ENCODE results near the gene SBNO2. TPM values are rescaled to one million over a fixed set of nuclear protein-coding genes. Genes with fewer than 3 reads are reported as not detected.

The SBNO2 gene
- total and polyA plus RNA-seq, 2 donors: 15.4 to 62.4 TPM

DNA sequence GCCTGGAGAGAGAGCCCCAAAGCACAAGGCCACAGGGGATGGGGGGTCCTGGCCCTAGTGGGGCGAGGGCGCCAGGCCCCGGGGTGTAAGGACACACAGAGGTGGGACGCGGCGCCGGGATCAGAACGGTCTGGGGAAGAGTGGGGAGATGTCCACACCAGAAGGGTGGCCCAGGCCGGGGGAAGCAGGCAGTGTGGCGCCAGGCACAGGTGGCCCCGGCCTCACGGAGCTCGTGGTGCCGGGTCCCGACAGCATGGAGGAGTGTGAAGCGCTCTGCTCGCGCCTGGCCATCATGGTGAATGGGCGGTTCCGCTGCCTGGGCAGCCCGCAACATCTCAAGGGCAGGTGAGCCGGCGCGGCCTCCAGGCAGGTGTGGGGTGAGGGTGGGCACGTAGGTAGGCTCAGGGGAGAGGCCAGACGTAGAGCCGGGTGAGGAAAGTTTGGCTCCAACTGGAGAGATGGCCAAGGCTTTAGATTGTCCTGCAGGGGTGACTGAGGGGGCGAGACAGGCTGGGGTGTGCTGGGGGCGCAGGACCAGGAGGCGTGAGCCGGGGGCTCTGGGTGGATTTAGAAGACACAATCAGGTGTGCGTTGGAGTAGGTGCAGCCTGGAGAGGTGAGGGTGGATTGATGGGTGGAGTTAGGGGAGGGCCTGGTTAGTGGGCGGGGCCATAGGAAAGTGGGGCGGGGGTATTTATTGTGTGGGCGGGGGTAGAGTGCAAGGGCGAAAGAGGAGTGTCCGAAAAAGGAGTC, 110.0 kb downstream of the SBNO2 start:
- no peak overlapping the region for H3K27ac ChIP-seq (ENCODE audit: low read depth in 1 of 2, low read length in 1 of 2)
- DNase-seq (ENCODE audit: low read depth in 6 of 9, low spot score in 9 of 9): no peak
- no peak overlapping the region for H3K4me3 ChIP-seq (ENCODE audit: low read length in 2 of 2)
- WGBS: 88% methylated on average over 37 of the region's 37 CpGs
- peaks cover 0 to 28% of the 10 kb centered on the region in 2 donors for H3K27me3 ChIP-seq (ENCODE audit: control insufficient read depth in 2 of 2, insufficient read depth in 1 of 2, low read length in 1 of 2)
- peaks cover 19 to 42% of the 10 kb centered on the region in 2 donors for H3K4me1 ChIP-seq (ENCODE audit: control insufficient read depth in 2 of 2, insufficient read depth in 2 of 2, low read length in 2 of 2)
- H3K36me3 ChIP-seq (ENCODE audit: control insufficient read depth in 2 of 2, insufficient read depth in 2 of 2, low read length in 1 of 2): peaks cover 11 to 14% of the 10 kb centered on the region in 2 donors
- H3K9me3 ChIP-seq (ENCODE audit: control insufficient read depth in 2 of 2, insufficient read depth in 1 of 2, low read length in 1 of 2): peaks cover 1 to 8% of the 10 kb centered on the region in 2 donors

DNA sequence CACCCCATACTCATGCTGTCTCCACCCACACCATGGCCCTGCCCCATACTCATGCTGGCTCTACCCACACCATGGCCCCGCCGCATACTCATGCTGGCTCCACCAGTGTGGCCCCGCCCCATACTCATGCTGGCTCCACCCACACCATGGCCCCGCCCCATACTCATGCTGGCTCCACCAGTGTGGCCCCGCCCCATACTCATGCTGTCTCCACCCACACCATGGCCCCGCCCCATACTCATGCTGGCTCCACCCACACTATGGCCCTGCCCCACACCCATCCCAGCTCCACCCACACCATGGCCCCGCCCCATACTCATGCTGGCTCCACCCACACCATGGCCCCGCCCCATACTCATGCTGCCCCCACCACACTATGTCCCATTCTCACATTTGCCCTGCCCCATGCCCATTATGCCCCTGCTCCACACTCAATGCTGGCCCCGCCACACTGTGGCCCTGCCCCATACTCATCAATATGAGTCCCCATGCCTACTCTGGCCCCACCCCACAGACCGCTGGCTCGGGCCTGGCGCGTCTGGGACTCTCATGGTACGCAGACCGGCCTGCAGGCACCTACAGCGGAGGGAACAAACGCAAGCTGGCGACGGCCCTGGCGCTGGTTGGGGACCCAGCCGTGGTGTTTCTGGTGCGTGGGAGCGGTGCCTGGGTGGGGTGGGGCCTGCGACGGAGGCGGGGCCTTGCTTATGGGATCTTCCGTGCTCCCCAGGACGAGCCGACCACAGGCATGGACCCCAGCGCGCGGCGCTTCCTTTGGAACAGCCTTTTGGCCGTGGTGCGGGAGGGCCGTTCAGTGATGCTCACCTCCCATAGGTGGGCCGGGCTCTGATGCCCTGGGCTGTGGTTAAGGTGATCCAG, 110.8 kb downstream of the SBNO2 start:
- Histone ChIP-seq H3K36me3 (ENCODE audit: control insufficient read depth in 2 of 2, insufficient read depth in 2 of 2, low read length in 1 of 2) (peaks cover 12 to 15% of the 10 kb centered on the region in 2 donors), H3K27ac (ENCODE audit: low read depth in 1 of 2, low read length in 1 of 2) (no peak overlapping the region), H3K9me3 (ENCODE audit: control insufficient read depth in 2 of 2, insufficient read depth in 1 of 2, low read length in 1 of 2) (peaks cover 6 to 16% of the 10 kb centered on the region in 2 donors), H3K27me3 (ENCODE audit: control insufficient read depth in 2 of 2, insufficient read depth in 1 of 2, low read length in 1 of 2) (peaks cover 0 to 28% of the 10 kb centered on the region in 2 donors), H3K4me3 (ENCODE audit: low read length in 2 of 2) (no peak overlapping the region), H3K4me1 (ENCODE audit: control insufficient read depth in 2 of 2, insufficient read depth in 2 of 2, low read length in 2 of 2) (peaks cover 14 to 33% of the 10 kb centered on the region in 2 donors)
- no peak for DNase-seq (ENCODE audit: low read depth in 6 of 9, low spot score in 9 of 9)
- 91% methylated on average over 37 of the region's 37 CpGs for WGBS

- H3K9me3 ChIP-seq (ENCODE audit: control insufficient read depth in 2 of 2, insufficient read depth in 1 of 2, low read length in 1 of 2): peaks cover 10 to 24% of the 10 kb centered on the region in 2 donors
- H3K27me3 ChIP-seq (ENCODE audit: control insufficient read depth in 2 of 2, insufficient read depth in 1 of 2, low read length in 1 of 2): peaks cover 0 to 24% of the 10 kb centered on the region in 2 donors
- H3K36me3 ChIP-seq (ENCODE audit: control insufficient read depth in 2 of 2, insufficient read depth in 2 of 2, low read length in 1 of 2): peaks cover 17 to 21% of the 10 kb centered on the region in 2 donors
- WGBS: 97% methylated on average over 17 of the region's 17 CpGs
- no peak for DNase-seq (ENCODE audit: low read depth in 6 of 9, low spot score in 9 of 9)
- H3K4me1 ChIP-seq (ENCODE audit: control insufficient read depth in 2 of 2, insufficient read depth in 2 of 2, low read length in 2 of 2): peaks cover 14 to 31% of the 10 kb centered on the region in 2 donors
- no peak overlapping the region for H3K4me3 ChIP-seq (ENCODE audit: low read length in 2 of 2)
- no peak overlapping the region for H3K27ac ChIP-seq (ENCODE audit: low read depth in 1 of 2, low read length in 1 of 2)
These were observed 111.6 kb downstream of the SBNO2 start for GRCh38 chr19:1062387-1063029.

DNA sequence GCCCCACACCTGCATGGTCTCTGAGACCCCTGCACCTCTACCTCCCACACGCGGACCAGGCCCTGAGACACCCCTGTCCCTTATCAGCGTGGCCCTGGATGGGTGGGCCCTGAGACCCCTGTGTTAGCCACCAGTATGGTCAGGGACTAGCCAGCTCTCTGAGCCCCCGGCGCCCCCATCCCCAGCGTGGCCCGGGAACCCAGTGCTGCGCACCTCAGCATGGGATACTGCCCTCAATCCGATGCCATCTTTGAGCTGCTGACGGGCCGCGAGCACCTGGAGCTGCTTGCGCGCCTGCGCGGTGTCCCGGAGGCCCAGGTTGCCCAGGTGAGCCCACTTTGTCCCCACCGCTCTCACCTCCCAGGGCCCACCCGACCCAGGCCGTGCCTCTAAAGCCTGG, 112.1 kb downstream of the SBNO2 start:
- Histone ChIP-seq H3K27me3 (ENCODE audit: control insufficient read depth in 2 of 2, insufficient read depth in 1 of 2, low read length in 1 of 2) (peaks cover 0 to 23% of the 10 kb centered on the region in 2 donors), H3K27ac (ENCODE audit: low read depth in 1 of 2, low read length in 1 of 2) (no peak overlapping the region), H3K4me3 (ENCODE audit: low read length in 2 of 2) (no peak overlapping the region), H3K36me3 (ENCODE audit: control insufficient read depth in 2 of 2, insufficient read depth in 2 of 2, low read length in 1 of 2) (peaks cover 21 to 25% of the 10 kb centered on the region in 2 donors), H3K4me1 (ENCODE audit: control insufficient read depth in 2 of 2, insufficient read depth in 2 of 2, low read length in 2 of 2) (peaks cover 14 to 31% of the 10 kb centered on the region in 2 donors), H3K9me3 (ENCODE audit: control insufficient read depth in 2 of 2, insufficient read depth in 1 of 2, low read length in 1 of 2) (peaks cover 14 to 29% of the 10 kb centered on the region in 2 donors)
- WGBS: 98% methylated on average over 20 of the region's 20 CpGs
- DNase-seq (ENCODE audit: low read depth in 6 of 9, low spot score in 9 of 9): no peak

- no peak for DNase-seq (ENCODE audit: low read depth in 6 of 9, low spot score in 9 of 9)
These were observed 113.4 kb downstream of the SBNO2 start for GRCh38 chr19:1060689-1061088.

GRCh38 chr19:1058112-1058511, 116.0 kb downstream of the SBNO2 start:
- H3K27me3 ChIP-seq (ENCODE audit: control insufficient read depth in 2 of 2, insufficient read depth in 1 of 2, low read length in 1 of 2): no peaks in the 10 kb centered on the region
- H3K4me1 ChIP-seq (ENCODE audit: control insufficient read depth in 2 of 2, insufficient read depth in 2 of 2, low read length in 2 of 2): no peaks in the 10 kb centered on the region
- peaks cover 25 to 52% of the 10 kb centered on the region in 2 donors for H3K9me3 ChIP-seq (ENCODE audit: control insufficient read depth in 2 of 2, insufficient read depth in 1 of 2, low read length in 1 of 2)
- no peak overlapping the region for H3K4me3 ChIP-seq (ENCODE audit: low read length in 2 of 2)
- H3K36me3 ChIP-seq (ENCODE audit: control insufficient read depth in 2 of 2, insufficient read depth in 2 of 2, low read length in 1 of 2): peaks cover 52 to 59% of the 10 kb centered on the region in 2 donors
- DNase-seq (ENCODE audit: low read depth in 6 of 9, low spot score in 9 of 9): no peak
- 96% methylated on average over 5 of the region's 5 CpGs for WGBS
- no peak overlapping the region for H3K27ac ChIP-seq (ENCODE audit: low read depth in 1 of 2, low read length in 1 of 2)

More at GRCh38 chr19:1060689-1061088, 113.4 kb downstream of the SBNO2 start:
- H3K4me1 ChIP-seq (ENCODE audit: control insufficient read depth in 2 of 2, insufficient read depth in 2 of 2, low read length in 2 of 2): peaks cover 8 to 19% of the 10 kb centered on the region in 2 donors
- H3K27ac ChIP-seq (ENCODE audit: low read depth in 1 of 2, low read length in 1 of 2): no peak overlapping the region
- peaks cover 0 to 16% of the 10 kb centered on the region in 2 donors for H3K27me3 ChIP-seq (ENCODE audit: control insufficient read depth in 2 of 2, insufficient read depth in 1 of 2, low read length in 1 of 2)
- H3K9me3 ChIP-seq (ENCODE audit: control insufficient read depth in 2 of 2, insufficient read depth in 1 of 2, low read length in 1 of 2): peaks cover 26 to 42% of the 10 kb centered on the region in 2 donors
- no peak overlapping the region for H3K4me3 ChIP-seq (ENCODE audit: low read length in 2 of 2)
- H3K36me3 ChIP-seq (ENCODE audit: control insufficient read depth in 2 of 2, insufficient read depth in 2 of 2, low read length in 1 of 2): peaks cover 34 to 38% of the 10 kb centered on the region in 2 donors
- WGBS: 96% methylated on average over 5 of the region's 5 CpGs

Other genes starting within 250 kb of the SBNO2 start
- gene ARID3A, start 248.2 kb downstream of the SBNO2 start, total RNA-seq: 8.8 TPM
- gene ARID3A, start 248.2 kb downstream of the SBNO2 start, polyA plus RNA-seq: 4.4 TPM
- gene WDR18, start 189.9 kb downstream of the SBNO2 start, total RNA-seq: 34.0 TPM
- 56.0 TPM for gene WDR18, start 189.9 kb downstream of the SBNO2 start, polyA plus RNA-seq
- gene GRIN3B, start 173.8 kb downstream of the SBNO2 start, total RNA-seq: under 0.01 TPM
- 0.09 TPM for gene GRIN3B, start 173.8 kb downstream of the SBNO2 start, polyA plus RNA-seq
- gene TMEM259, start 153.1 kb downstream of the SBNO2 start, total RNA-seq: 73.1 TPM
- gene TMEM259, start 153.1 kb downstream of the SBNO2 start, polyA plus RNA-seq: 359 TPM
- gene RNU6-2, start 152.7 kb downstream of the SBNO2 start, total RNA-seq: not detected
- gene RNU6-2, start 152.7 kb downstream of the SBNO2 start, polyA plus RNA-seq: not detected
- gene CNN2, start 147.7 kb downstream of the SBNO2 start, total RNA-seq: 55.9 TPM
- 127 TPM for gene CNN2, start 147.7 kb downstream of the SBNO2 start, polyA plus RNA-seq
- 23.4 TPM for gene ABCA7, start 134.2 kb downstream of the SBNO2 start, total RNA-seq
- gene ABCA7, start 134.2 kb downstream of the SBNO2 start, polyA plus RNA-seq: 315 TPM
- gene ARHGAP45, start 107.1 kb downstream of the SBNO2 start, total RNA-seq: 118 TPM
- gene ARHGAP45, start 107.1 kb downstream of the SBNO2 start, polyA plus RNA-seq: 295 TPM
- 79.0 TPM for gene POLR2E, start 78.9 kb downstream of the SBNO2 start, total RNA-seq
- gene POLR2E, start 78.9 kb downstream of the SBNO2 start, polyA plus RNA-seq: 84.0 TPM
- 194 TPM for gene GPX4, start 70.3 kb downstream of the SBNO2 start, total RNA-seq
- 546 TPM for gene GPX4, start 70.3 kb downstream of the SBNO2 start, polyA plus RNA-seq
- 42.5 TPM for gene STK11, start 31.5 kb upstream of the SBNO2 start, total RNA-seq
- 60.2 TPM for gene STK11, start 31.5 kb upstream of the SBNO2 start, polyA plus RNA-seq
- 0.09 TPM for gene CBARP, start 63.7 kb upstream of the SBNO2 start, total RNA-seq
- gene CBARP, start 63.7 kb upstream of the SBNO2 start, polyA plus RNA-seq: 0.37 TPM
- 47.6 TPM for gene ATP5F1D, start 67.5 kb upstream of the SBNO2 start, total RNA-seq
- gene ATP5F1D, start 67.5 kb upstream of the SBNO2 start, polyA plus RNA-seq: 150 TPM
- 8.7 TPM for gene MIDN, start 74.3 kb upstream of the SBNO2 start, total RNA-seq
- gene MIDN, start 74.3 kb upstream of the SBNO2 start, polyA plus RNA-seq: 55.1 TPM
- 229 TPM for gene CIRBP, start 95.1 kb upstream of the SBNO2 start, total RNA-seq
- 693 TPM for gene CIRBP, start 95.1 kb upstream of the SBNO2 start, polyA plus RNA-seq
- gene FAM174C, start 101.3 kb upstream of the SBNO2 start, total RNA-seq: 29.2 TPM
- gene FAM174C, start 101.3 kb upstream of the SBNO2 start, polyA plus RNA-seq: 62.2 TPM
- 0.09 TPM for gene EFNA2, start 111.6 kb upstream of the SBNO2 start, total RNA-seq
- gene EFNA2, start 111.6 kb upstream of the SBNO2 start, polyA plus RNA-seq: 0.21 TPM
- 86.7 TPM for gene NDUFS7, start 209.6 kb upstream of the SBNO2 start, total RNA-seq
- gene NDUFS7, start 209.6 kb upstream of the SBNO2 start, polyA plus RNA-seq: 61.8 TPM
- 27.7 TPM for gene GAMT, start 227.3 kb upstream of the SBNO2 start, total RNA-seq
- 19.1 TPM for gene GAMT, start 227.3 kb upstream of the SBNO2 start, polyA plus RNA-seq
- 67.8 TPM for gene DAZAP1, start 233.3 kb upstream of the SBNO2 start, total RNA-seq
- 112 TPM for gene DAZAP1, start 233.3 kb upstream of the SBNO2 start, polyA plus RNA-seq

Measured in thymus (tissue), 11 donors.